Measurements from ENCODE around the gene CDKAL1.

- no peak for TF ChIP-seq FOXJ3 (CRISPR knock-in tag; IDR thresholded peaks at IDR 0.05; ENCODE audit: borderline replicate concordance)
- TF ChIP-seq, protein P1, sequence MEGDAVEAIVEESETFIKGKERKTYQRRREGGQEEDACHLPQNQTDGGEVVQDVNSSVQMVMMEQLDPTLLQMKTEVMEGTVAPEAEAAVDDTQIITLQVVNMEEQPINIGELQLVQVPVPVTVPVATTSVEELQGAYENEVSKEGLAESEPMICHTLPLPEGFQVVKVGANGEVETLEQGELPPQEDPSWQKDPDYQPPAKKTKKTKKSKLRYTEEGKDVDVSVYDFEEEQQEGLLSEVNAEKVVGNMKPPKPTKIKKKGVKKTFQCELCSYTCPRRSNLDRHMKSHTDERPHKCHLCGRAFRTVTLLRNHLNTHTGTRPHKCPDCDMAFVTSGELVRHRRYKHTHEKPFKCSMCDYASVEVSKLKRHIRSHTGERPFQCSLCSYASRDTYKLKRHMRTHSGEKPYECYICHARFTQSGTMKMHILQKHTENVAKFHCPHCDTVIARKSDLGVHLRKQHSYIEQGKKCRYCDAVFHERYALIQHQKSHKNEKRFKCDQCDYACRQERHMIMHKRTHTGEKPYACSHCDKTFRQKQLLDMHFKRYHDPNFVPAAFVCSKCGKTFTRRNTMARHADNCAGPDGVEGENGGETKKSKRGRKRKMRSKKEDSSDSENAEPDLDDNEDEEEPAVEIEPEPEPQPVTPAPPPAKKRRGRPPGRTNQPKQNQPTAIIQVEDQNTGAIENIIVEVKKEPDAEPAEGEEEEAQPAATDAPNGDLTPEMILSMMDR (IDR thresholded peaks at IDR 0.05): no peak
- TF ChIP-seq MYBL2 (CRISPR knock-in tag; IDR thresholded peaks at IDR 0.05): no peak
- TF ChIP-seq TEAD4 (CRISPR knock-in tag; IDR thresholded peaks at IDR 0.05): no peak
- TF ChIP-seq, protein P2, sequence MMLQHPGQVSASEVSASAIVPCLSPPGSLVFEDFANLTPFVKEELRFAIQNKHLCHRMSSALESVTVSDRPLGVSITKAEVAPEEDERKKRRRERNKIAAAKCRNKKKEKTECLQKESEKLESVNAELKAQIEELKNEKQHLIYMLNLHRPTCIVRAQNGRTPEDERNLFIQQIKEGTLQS (CRISPR knock-in tag; conservative IDR thresholded peaks at IDR 0.05): no peak
- TF ChIP-seq, protein P3, sequence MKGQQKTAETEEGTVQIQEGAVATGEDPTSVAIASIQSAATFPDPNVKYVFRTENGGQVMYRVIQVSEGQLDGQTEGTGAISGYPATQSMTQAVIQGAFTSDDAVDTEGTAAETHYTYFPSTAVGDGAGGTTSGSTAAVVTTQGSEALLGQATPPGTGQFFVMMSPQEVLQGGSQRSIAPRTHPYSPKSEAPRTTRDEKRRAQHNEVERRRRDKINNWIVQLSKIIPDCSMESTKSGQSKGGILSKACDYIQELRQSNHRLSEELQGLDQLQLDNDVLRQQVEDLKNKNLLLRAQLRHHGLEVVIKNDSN (CRISPR knock-in tag; IDR thresholded peaks at IDR 0.05): no peak
Measured at GRCh38 chr6:20931093-20931492, 396.8 kb downstream of the CDKAL1 start.
